IMR-90 (cell line): Measurements from ENCODE around the gene CDKN3. TPM values are rescaled to one million over a fixed set of nuclear protein-coding genes. Genes with fewer than 3 reads are reported as not detected.

Source experiments
- ATAC-seq: fragments of 200-7000 bp; cut with Tn5 transposase; 2 replicates; pipeline ENCODE4 v1.9.1; 2020; ENCODE audit warnings: low read depth, mild to moderate bottlenecking, moderate library complexity
- BruUV-seq: library from RNA; stranded (reverse); fragments of 400-500 nt; replicated peaks from 2 replicates; lab custom pipeline; 2021; lab: Mats Ljungman, UMichigan
- CTCF ChIA-PET: fragments of 300-600 bp; formaldehyde crosslinking; extraction: SDS; loops from one replicate; lab custom pipeline; 2021; ENCODE audit warnings: antibody characterized with exemption; lab: Yijun Ruan, JAX
- POLR2A ChIA-PET: fragments of 300-600 bp; sonication (Branson Sonifier 250); formaldehyde crosslinking; loops from one replicate; lab custom pipeline; 2022; ENCODE audit warnings: antibody characterized with exemption; ENCODE audit not compliant: unreplicated experiment; lab: Charles Lee
- DNase-seq: peaks from one replicate; pipeline ENCODE4 v3.0.0; 2013
- H2AFZ ChIP-seq: replicated peaks from 2 replicates; pipeline ENCODE3; 2013; ENCODE audit warnings: low read length, mild to moderate bottlenecking; ENCODE audit not compliant: poor library complexity
- H2AK5ac ChIP-seq: 2 replicates; pipeline ENCODE4 v1.6.1; 2013; ENCODE audit warnings: low read depth, low read length, inconsistent platforms
- H2AK9ac ChIP-seq: replicated peaks from 2 replicates; pipeline ENCODE3; 2013; ENCODE audit warnings: mild to moderate bottlenecking, low read depth, low read length, moderate library complexity; ENCODE audit not compliant: poor library complexity
- H2BK120ac ChIP-seq: 2 replicates; pipeline ENCODE4 v1.6.1; 2013; ENCODE audit warnings: low read depth, low read length, inconsistent platforms
- H2BK15ac ChIP-seq: 3 replicates; pipeline ENCODE4 v1.6.1; 2013; ENCODE audit warnings: low read depth, low read length, inconsistent platforms
- H2BK20ac ChIP-seq: 2 replicates; pipeline ENCODE4 v1.6.1; 2013; ENCODE audit warnings: low read depth, mild to moderate bottlenecking, inconsistent platforms, low read length, moderate library complexity
- H2BK5ac ChIP-seq: 2 replicates; pipeline ENCODE4 v1.6.1; 2013; ENCODE audit warnings: mild to moderate bottlenecking, low read depth, low read length, inconsistent platforms; ENCODE audit not compliant: poor library complexity, severe bottlenecking
- H3K14ac ChIP-seq: replicated peaks from 2 replicates; pipeline ENCODE4 v1.6.1; 2013; ENCODE audit warnings: low read depth, low read length, inconsistent platforms
- H3K18ac ChIP-seq: 2 replicates; pipeline ENCODE4 v1.6.1; 2013; ENCODE audit warnings: low read depth, low read length, control low read depth
- H3K23ac ChIP-seq: 2 replicates; pipeline ENCODE4 v1.6.1; 2013; ENCODE audit warnings: low read depth, low read length, inconsistent platforms
- H3K27ac ChIP-seq: 2 replicates; pipeline ENCODE4 v1.5.1; 2013; ENCODE audit warnings: mild to moderate bottlenecking, control low read depth, low read length; ENCODE audit not compliant: insufficient read depth
- H3K27me3 ChIP-seq: 2 replicates; pipeline ENCODE4 v1.6.1; 2013; ENCODE audit warnings: low read length; ENCODE audit not compliant: control insufficient read depth, insufficient read depth
- H3K36me3 ChIP-seq: 2 replicates; pipeline ENCODE4 v1.6.1; 2013; ENCODE audit warnings: low read length, mixed read lengths; ENCODE audit not compliant: control insufficient read depth, insufficient read depth
- H3K4ac ChIP-seq: 2 replicates; pipeline ENCODE4 v1.6.1; 2013; ENCODE audit warnings: low read depth, low read length, inconsistent platforms
- H3K4me1 ChIP-seq: 2 replicates; pipeline ENCODE4 v1.6.1; 2013; ENCODE audit warnings: low read length, mixed read lengths; ENCODE audit not compliant: control insufficient read depth, insufficient read depth
- H3K4me2 ChIP-seq: 2 replicates; pipeline ENCODE4 v1.6.1; 2013; ENCODE audit warnings: low read depth, mild to moderate bottlenecking, control low read depth, low read length, moderate library complexity
- H3K4me3 ChIP-seq: 2 replicates; pipeline ENCODE4 v1.5.1; 2013; ENCODE audit warnings: low read depth, mild to moderate bottlenecking, control low read depth, low read length, moderate library complexity; ENCODE audit not compliant: insufficient read depth
- H3K56ac ChIP-seq: 2 replicates; pipeline ENCODE4 v1.6.1; 2013; ENCODE audit warnings: low read length, inconsistent platforms; ENCODE audit not compliant: insufficient read depth; ENCODE audit errors: extremely low read depth
- H3K79me1 ChIP-seq, 2 experiments: 2 replicates each; pipeline ENCODE4 v1.6.1; 2013; ENCODE audit warnings: low read length in 2 of 2, inconsistent platforms in 1 of 2, low read depth in 1 of 2
- H3K9ac ChIP-seq: 2 replicates; pipeline ENCODE4 v1.6.1; 2013; ENCODE audit warnings: low read depth, low read length, control low read depth
- H3K9me1 ChIP-seq: 2 replicates; pipeline ENCODE4 v1.6.1; 2013; ENCODE audit warnings: low read length, inconsistent platforms; ENCODE audit not compliant: insufficient read depth
- H3K9me3 ChIP-seq: 2 replicates; pipeline ENCODE4 v1.6.1; 2013; ENCODE audit warnings: low read length; ENCODE audit not compliant: control insufficient read depth, insufficient read depth
- H4K20me1 ChIP-seq: 2 replicates; pipeline ENCODE4 v1.6.1; 2013; ENCODE audit warnings: low read length, inconsistent platforms; ENCODE audit not compliant: insufficient read depth
- H4K5ac ChIP-seq: 2 replicates; pipeline ENCODE4 v1.6.1; 2013; ENCODE audit warnings: mild to moderate bottlenecking, low read depth, low read length, control low read depth
- H4K8ac ChIP-seq, 2 experiments: 2 replicates each; pipeline ENCODE4 v1.6.1; 2013; ENCODE audit warnings: low read depth in 2 of 2, low read length in 2 of 2, control low read depth in 1 of 2, inconsistent platforms in 1 of 2
- H4K91ac ChIP-seq: 2 replicates; pipeline ENCODE4 v1.6.1; 2013; ENCODE audit warnings: low read depth, low read length, inconsistent platforms; ENCODE audit not compliant: insufficient read depth
- CEBPB ChIP-seq: IDR thresholded peaks from 2 replicates; pipeline ENCODE4 v1.6.1; 2012; ENCODE audit warnings: low read depth, low read length, improper control_type of control experiment
- NFE2L2 ChIP-seq: fragments of 150-350 bp; IDR thresholded peaks from 2 replicates; pipeline ENCODE4 v1.6.1; 2016; ENCODE audit warnings: low read depth, mild to moderate bottlenecking, low read length
- SMC3 ChIP-seq: fragments of 150-350 bp; IDR thresholded peaks from 2 replicates; pipeline ENCODE4 v1.6.1; 2016; ENCODE audit warnings: low read depth, mild to moderate bottlenecking, antibody characterized with exemption, low read length, moderate library complexity
- WGBS, 2 experiments: methylation state at CpG; one replicate each; pipeline versions ENCODE4 v1.1.5 to v1.1.7; 2013; ENCODE audit warnings: missing lambda C conversion rate in 2 of 2; ENCODE audit not compliant: insufficient read length in 1 of 2; ENCODE audit errors: extremely low coverage in 2 of 2; 5-methylcytosine and 5-hydroxymethylcytosine counted together
- dilution Hi-C: fragments of 300-500 bp; cut with HindIII; formaldehyde crosslinking; loops from one replicate; pipeline ENCODE4 v1.14.3; 2018; ENCODE audit warnings: low sequenced_read_pairs; ENCODE audit not compliant: unreplicated experiment
- in situ Hi-C: fragments of 300-500 bp; cut with MboI; formaldehyde crosslinking; loops from 3 replicates; pipeline ENCODE4 v1.14.3; 2019; ENCODE audit warnings: low sequenced_read_pairs, inconsistent platforms, mixed read lengths
- intact Hi-C: fragments of 100-400 bp; cut with micrococcal nuclease; formaldehyde crosslinking; loops from 2 replicates; pipeline ENCODE4 v1.10.0; 2022
- polyA plus RNA-seq, 3 experiments: library from polyadenylated mRNA; depleted of rRNA; stranded (reverse); fragments of >200 nt; gene quantifications; 2 replicates each; pipeline ENCODE4 v1.2.3, GENCODE V29; 2012; ENCODE audit warnings: low replicate concordance in 1 of 3
- total RNA-seq: library from RNA; depleted of rRNA; stranded (reverse); fragments of >200 nt; gene quantifications from 2 replicates; pipeline ENCODE4 v1.2.3, GENCODE V29; 2012
- TF ChIP-seq, protein P1 (sequence below): fragments of 150-350 bp; IDR thresholded peaks from 2 replicates; pipeline ENCODE4 v1.6.1; 2017; ENCODE audit warnings: mild to moderate bottlenecking, antibody characterized with exemption, low read length, low read depth

The CDKN3 gene
- total and polyA plus RNA-seq, 2 of the 4 experiments (the other 2 are of a cell fraction) = 38.9 to 48.9 TPM

DNA sequence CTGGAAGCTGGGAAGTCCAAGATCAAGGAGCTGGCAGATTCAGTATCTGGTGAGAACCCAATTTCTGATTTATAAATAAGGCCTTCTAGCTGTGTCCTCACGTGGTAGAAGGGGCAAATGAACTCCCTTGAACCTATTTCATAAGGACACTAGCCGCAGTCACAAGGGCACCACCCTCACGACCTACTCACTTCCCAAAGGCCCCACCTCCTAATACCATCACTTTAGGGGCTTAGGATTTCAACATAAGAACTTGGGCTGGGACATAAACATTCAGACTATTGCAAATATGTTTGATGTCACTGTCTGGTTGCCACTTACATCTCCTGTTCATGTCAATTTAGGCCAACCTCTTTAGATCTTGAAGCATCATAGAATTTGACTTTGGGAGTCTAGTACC, 55.2 kb downstream of the CDKN3 start:
- no peak overlapping the region for H3K4ac ChIP-seq
- no peak overlapping the region for H3K23ac ChIP-seq
- no peak overlapping the region for H4K8ac ChIP-seq
- H2BK15ac ChIP-seq = no peak overlapping the region
- H3K4me1 ChIP-seq = no peaks in the 10 kb centered on the region
- no peaks in the 10 kb centered on the region for H3K27me3 ChIP-seq
- POLR2A ChIA-PET = no interaction called here
- no peaks in the 10 kb centered on the region for H3K36me3 ChIP-seq
- dilution Hi-C loops (no loop called here), in situ Hi-C loops (no loop called here), intact Hi-C loops (no loop called here)
- H3K9me3 ChIP-seq = no peaks in the 10 kb centered on the region
- no peak overlapping the region for H2BK20ac ChIP-seq
- H3K79me1 ChIP-seq = no peaks in the 10 kb centered on the region
- no peak for DNase-seq
- H3K4me2 ChIP-seq = no peak overlapping the region
- no peak overlapping the region for H2BK5ac ChIP-seq
- H4K91ac ChIP-seq = no peak overlapping the region
- no peak overlapping the region for H3K18ac ChIP-seq
- no peak overlapping the region for H2AK5ac ChIP-seq
- H4K20me1 ChIP-seq = no peaks in the 10 kb centered on the region
- H3K56ac ChIP-seq = no peak overlapping the region
- H2BK120ac ChIP-seq = no peak overlapping the region
- no CpG with 5 or more reads among the region's 3 CpGs for WGBS, 2 experiments
- no peak overlapping the region for H2AK9ac ChIP-seq
- no TSS peak for BruUV-seq
- no peak overlapping the region for H4K5ac ChIP-seq
- no peak overlapping the region for H3K9ac ChIP-seq
- TF ChIP-seq, protein P1, sequence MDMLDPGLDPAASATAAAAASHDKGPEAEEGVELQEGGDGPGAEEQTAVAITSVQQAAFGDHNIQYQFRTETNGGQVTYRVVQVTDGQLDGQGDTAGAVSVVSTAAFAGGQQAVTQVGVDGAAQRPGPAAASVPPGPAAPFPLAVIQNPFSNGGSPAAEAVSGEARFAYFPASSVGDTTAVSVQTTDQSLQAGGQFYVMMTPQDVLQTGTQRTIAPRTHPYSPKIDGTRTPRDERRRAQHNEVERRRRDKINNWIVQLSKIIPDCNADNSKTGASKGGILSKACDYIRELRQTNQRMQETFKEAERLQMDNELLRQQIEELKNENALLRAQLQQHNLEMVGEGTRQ = no peak
- TF ChIP-seq CEBPB (no peak), SMC3 (no peak), NFE2L2 (no peak)
- H3K9me1 ChIP-seq = no peaks in the 10 kb centered on the region
- no peak overlapping the region for H3K4me3 ChIP-seq
- no peak overlapping the region for H2AFZ ChIP-seq
- CTCF ChIA-PET = no interaction called here
- no peak for ATAC-seq
- H3K27ac ChIP-seq = no peak overlapping the region
- H3K14ac ChIP-seq = no peak overlapping the region
